HEK293T (cell line): ENCODE measurements around the gene CEP350.

Source experiments
- CTCF ChIA-PET: fragments of 350-600 bp; formaldehyde crosslinking; extraction: SDS; loops from one replicate; lab custom pipeline; 2021; ENCODE audit warnings: antibody characterized with exemption, inconsistent platforms; lab: Yijun Ruan, JAX
- POLR2A ChIA-PET: fragments of 350-600 bp; formaldehyde crosslinking; extraction: SDS; loops from one replicate; lab custom pipeline; 2020; ENCODE audit warnings: antibody characterized with exemption, inconsistent platforms; lab: Yijun Ruan, JAX
- DNase-seq: peaks from one replicate; pipeline ENCODE4 v3.0.0; 2012; ENCODE audit warnings: mixed read lengths; ENCODE audit errors: extremely low spot score
- ARNT ChIP-seq: fragments of 450-650 bp; IDR thresholded peaks from 2 replicates; pipeline ENCODE4 v1.6.1; 2017; ENCODE audit warnings: mild to moderate bottlenecking
- BHLHE40 ChIP-seq: fragments of 450-650 bp; IDR thresholded peaks from 2 replicates; pipeline ENCODE4 v1.6.1; 2016; ENCODE audit warnings: mild to moderate bottlenecking, moderate library complexity, borderline replicate concordance
- CTBP1 ChIP-seq: fragments of 450-650 bp; IDR thresholded peaks from 2 replicates; pipeline ENCODE4 v1.6.1; 2016; ENCODE audit warnings: borderline replicate concordance
- ELF4 ChIP-seq: fragments of 450-650 bp; IDR thresholded peaks from 2 replicates; pipeline ENCODE4 v1.6.1; 2017; ENCODE audit warnings: antibody characterized with exemption
- FOXA1 ChIP-seq: fragments of 450-650 bp; IDR thresholded peaks from 2 replicates; pipeline ENCODE4 v1.6.1; 2016; ENCODE audit warnings: mild to moderate bottlenecking
- FOXK2 ChIP-seq: fragments of 450-650 bp; IDR thresholded peaks from 2 replicates; pipeline ENCODE4 v1.6.1; 2016; ENCODE audit warnings: mild to moderate bottlenecking
- FOXM1 ChIP-seq: fragments of 450-650 bp; IDR thresholded peaks from 2 replicates; pipeline ENCODE4 v1.6.1; 2017; ENCODE audit warnings: mild to moderate bottlenecking, borderline replicate concordance
- HDGF ChIP-seq: fragments of 450-650 bp; IDR thresholded peaks from 2 replicates; pipeline ENCODE4 v1.6.1; 2017; ENCODE audit warnings: antibody characterized with exemption, borderline replicate concordance
- L3MBTL2 ChIP-seq: fragments of 450-650 bp; conservative IDR thresholded peaks from 2 replicates; pipeline ENCODE4 v1.6.1; 2016; ENCODE audit warnings: mild to moderate bottlenecking
- LEF1 ChIP-seq: fragments of 450-650 bp; IDR thresholded peaks from 2 replicates; pipeline ENCODE4 v1.6.1; 2017; ENCODE audit warnings: mild to moderate bottlenecking, borderline replicate concordance
- NFRKB ChIP-seq: fragments of 450-650 bp; IDR thresholded peaks from 2 replicates; pipeline ENCODE4 v1.6.1; 2016; ENCODE audit warnings: mild to moderate bottlenecking, moderate library complexity
- PKNOX1 ChIP-seq: fragments of 450-650 bp; IDR thresholded peaks from 2 replicates; pipeline ENCODE4 v1.6.1; 2016
- SP1 ChIP-seq: fragments of 450-650 bp; IDR thresholded peaks from 2 replicates; pipeline ENCODE4 v1.6.1; 2017
- SUZ12 ChIP-seq: fragments of 450-650 bp; IDR thresholded peaks from 2 replicates; pipeline ENCODE4 v1.6.1; 2016; ENCODE audit warnings: mild to moderate bottlenecking
- TARDBP ChIP-seq: fragments of 450-650 bp; IDR thresholded peaks from 2 replicates; pipeline ENCODE4 v1.6.1; 2016
- ZNF384 ChIP-seq: fragments of 450-650 bp; IDR thresholded peaks from 2 replicates; pipeline ENCODE4 v1.6.1; 2016

Gene CEP350

GRCh38 chr1:180040034-180040433 is 85.4 kb downstream of the CEP350 start:
- ChIA-PET CTCF (no interaction called here), POLR2A (no interaction called here)
- no peak for DNase-seq
- TF ChIP-seq ZNF384 (no peak), L3MBTL2 (no peak), PKNOX1 (no peak)

- no peak for TF ChIP-seq ZNF384
- no peak for TF ChIP-seq FOXK2
- no peak for TF ChIP-seq NFRKB
- no peak for TF ChIP-seq ELF4
- TF ChIP-seq HDGF: no peak
- TF ChIP-seq L3MBTL2: no peak
- TF ChIP-seq LEF1: no peak
- POLR2A ChIA-PET: no interaction called here
- DNase-seq: no peak
- CTCF ChIA-PET: interaction anchor here (0.7 kb wide), 1 partner anchor 1308 kb away, joined by 3 read pairs; no protein-coding TSS in a partner anchor
These were observed 87.0 kb downstream of the CEP350 start for GRCh38 chr1:180041582-180041981.

GRCh38 chr1:180042988-180043622 is 88.5 kb downstream of the CEP350 start:
- CTCF ChIA-PET: no interaction called here
- no peak for DNase-seq
- TF ChIP-seq LEF1 (no peak), SP1 (no peak), FOXA1 (no peak), ZNF384 (no peak), CTBP1 (no peak), SUZ12 (no peak)
- POLR2A ChIA-PET: no interaction called here

- TF ChIP-seq TARDBP (no peak), BHLHE40 (no peak), FOXK2 (no peak), NFRKB (no peak), ARNT (no peak), SP1 (no peak), SUZ12 (no peak), LEF1 (no peak), L3MBTL2 (no peak), PKNOX1 (no peak), FOXA1 (no peak), ZNF384 (no peak)
- no peak for DNase-seq
- ChIA-PET POLR2A (no interaction called here), CTCF (no interaction called here)
These were observed 89.2 kb downstream of the CEP350 start for GRCh38 chr1:180043785-180044184.

- no peak for TF ChIP-seq ARNT
- no peak for TF ChIP-seq ELF4
- no peak for TF ChIP-seq FOXA1
- no peak for DNase-seq
- POLR2A ChIA-PET: no interaction called here
- CTCF ChIA-PET: no interaction called here
These were observed 92.1 kb downstream of the CEP350 start for GRCh38 chr1:180046674-180047073.

- DNase-seq: no peak
- no peak for TF ChIP-seq CTBP1
- no peak for TF ChIP-seq TARDBP
- TF ChIP-seq NFRKB: no peak
- no peak for TF ChIP-seq HDGF
- TF ChIP-seq FOXM1: no peak
- TF ChIP-seq FOXK2: no peak
- no peak for TF ChIP-seq SP1
- no peak for TF ChIP-seq FOXA1
- TF ChIP-seq L3MBTL2: no peak
- ChIA-PET CTCF (no interaction called here), POLR2A (no interaction called here)
These were observed 99.3 kb downstream of the CEP350 start for GRCh38 chr1:180053594-180054567.

- DNase-seq: no peak
- CTCF ChIA-PET: no interaction called here
- POLR2A ChIA-PET: no interaction called here
- TF ChIP-seq FOXM1: no peak
These were observed 103.3 kb downstream of the CEP350 start for GRCh38 chr1:180057883-180058396.
